GM12878 (cell line): ENCODE results near the gene BTBD9. TPM values are rescaled to one million over a fixed set of nuclear protein-coding genes. Genes with fewer than 3 reads are reported as not detected.

Source experiments
- ATAC-seq: fragments of 200-7000 bp; cut with Tn5 transposase; 3 replicates; pipeline ENCODE4 v1.9.1; 2020; ENCODE audit warnings: mild to moderate bottlenecking, moderate library complexity
- BruUV-seq: library from RNA; stranded (reverse); fragments of 400-500 nt; replicated peaks from 2 replicates; lab custom pipeline; 2021; lab: Mats Ljungman, UMichigan
- CTCF ChIA-PET: fragments of 300-600 bp; sonication (Branson Sonifier 250); formaldehyde crosslinking; extraction: SDS; loops from one replicate; lab custom pipeline; 2021; ENCODE audit warnings: inconsistent platforms; lab: Yijun Ruan, JAX
- POLR2A ChIA-PET: fragments of 350-600 bp; formaldehyde crosslinking; extraction: SDS; loops from one replicate; lab custom pipeline; 2021; ENCODE audit warnings: inconsistent platforms; lab: Charles Lee
- RAD21 ChIA-PET: fragments of 300-600 bp; sonication (Branson Sonifier 250); formaldehyde crosslinking; loops from one replicate; lab custom pipeline; 2023; ENCODE audit warnings: antibody characterized with exemption; ENCODE audit not compliant: unreplicated experiment; lab: Charles Lee
- SMC1A ChIA-PET: fragments of 300-600 bp; sonication (Branson Sonifier 250); formaldehyde crosslinking; loops from one replicate; lab custom pipeline; 2023; ENCODE audit not compliant: unreplicated experiment, uncharacterized antibody; lab: Charles Lee
- DNase-seq: peaks from one replicate; pipeline ENCODE4 v3.0.0-alpha.2; 2011; ENCODE audit warnings: low read depth, low spot score
- FAIRE-seq: peaks from 3 replicates; lab custom pipeline; 2011; peaks lifted over from hg19 to GRCh38; lab: Jason Lieb, UNC
- H2AFZ ChIP-seq: 2 replicates; pipeline ENCODE4 v1.6.0; 2011; ENCODE audit warnings: low read depth, low read length, control low read depth; ENCODE audit not compliant: control insufficient read depth
- H3K27ac ChIP-seq: 2 replicates; pipeline ENCODE4 v1.5.1; 2011; ENCODE audit warnings: control low read depth; ENCODE audit not compliant: control insufficient read depth, insufficient read depth
- H3K27me3 ChIP-seq, 2 experiments: replicated peaks in 1 of 2; 2 replicates each; pipeline versions ENCODE4 v1.6.0 to v1.6.1; 2011; ENCODE audit warnings: low read length in 1 of 2; ENCODE audit not compliant: control insufficient read depth in 2 of 2, insufficient read depth in 2 of 2
- H3K36me3 ChIP-seq, 2 experiments: 2 replicates each; pipeline ENCODE4 v1.5.1; 2011; ENCODE audit warnings: low read length in 1 of 2; ENCODE audit not compliant: control insufficient read depth in 2 of 2, insufficient read depth in 2 of 2
- H3K4me1 ChIP-seq: 2 replicates; pipeline ENCODE4 v1.6.1; 2011; ENCODE audit warnings: mild to moderate bottlenecking, low read length, moderate library complexity, mixed read lengths; ENCODE audit not compliant: control insufficient read depth, insufficient read depth
- H3K4me2 ChIP-seq: 2 replicates; pipeline ENCODE4 v1.6.0; 2011; ENCODE audit warnings: control low read depth; ENCODE audit not compliant: control insufficient read depth, insufficient read depth
- H3K4me3 ChIP-seq: fragments of 200-600 bp; sonication (generic); 2 replicates; pipeline ENCODE4 v1.5.1; 2016
- H3K79me2 ChIP-seq: 2 replicates; pipeline ENCODE4 v1.6.0; 2011; ENCODE audit warnings: low read length; ENCODE audit not compliant: control insufficient read depth, insufficient read depth
- H3K9ac ChIP-seq: 2 replicates; pipeline ENCODE4 v1.8.0; 2011; ENCODE audit warnings: low read length, control low read depth, mixed read lengths; ENCODE audit not compliant: control insufficient read depth, insufficient read depth
- H3K9me3 ChIP-seq: replicated peaks from 3 replicates; pipeline ENCODE4 v1.5.1; 2011; ENCODE audit warnings: mild to moderate bottlenecking, low read length; ENCODE audit not compliant: control insufficient read depth, insufficient read depth
- H4K20me1 ChIP-seq: 2 replicates; pipeline ENCODE4 v1.6.0; 2011; ENCODE audit not compliant: control insufficient read depth, insufficient read depth
- BHLHE40 ChIP-seq, 2 experiments: fragments of 450-650 bp in 1 of 2; IDR thresholded peaks; 2 replicates each; pipeline ENCODE4 v1.6.1; 2011 to 2017; ENCODE audit warnings: low read depth in 2 of 2, borderline replicate concordance in 1 of 2, improper control_type of control experiment in 1 of 2, low read length in 1 of 2, mild to moderate bottlenecking in 1 of 2
- CBX5 ChIP-seq: sonication (generic); IDR thresholded peaks from 2 replicates; pipeline ENCODE4 v1.6.1; 2016; ENCODE audit warnings: low read depth, moderate library complexity, mild to moderate bottlenecking, inconsistent platforms
- EGR1 ChIP-seq, 2 experiments: IDR thresholded peaks; 1 replicate in 1 of 2; 2 replicates in 1 of 2; pipeline ENCODE4 v1.6.1; 2011 to 2012; ENCODE audit warnings: low read depth in 2 of 2, low read length in 2 of 2, borderline replicate concordance in 1 of 2, mild to moderate bottlenecking in 1 of 2, moderate library complexity in 1 of 2
- MXI1 ChIP-seq: fragments of 150-350 bp; IDR thresholded peaks from 2 replicates; pipeline ENCODE4 v1.6.1; 2011; ENCODE audit warnings: low read depth, mild to moderate bottlenecking, inconsistent platforms, low read length, improper control_type of control experiment
- NFYA ChIP-seq: IDR thresholded peaks from 2 replicates; pipeline ENCODE4 v1.6.1; 2011; ENCODE audit warnings: low read depth, mild to moderate bottlenecking, low read length, improper control_type of control experiment, borderline replicate concordance
- NR2F1 ChIP-seq: fragments of 450-650 bp; conservative IDR thresholded peaks from 2 replicates; pipeline ENCODE4 v1.6.1; 2017; ENCODE audit warnings: mild to moderate bottlenecking
- PAX8 ChIP-seq: fragments of 450-650 bp; IDR thresholded peaks from 2 replicates; pipeline ENCODE4 v1.6.1; 2017; ENCODE audit warnings: mild to moderate bottlenecking, moderate library complexity
- RELA ChIP-seq: fragments of 450-650 bp; IDR thresholded peaks from 2 replicates; pipeline ENCODE4 v1.8.0; 2014; ENCODE audit warnings: borderline replicate concordance; ENCODE audit not compliant: partially characterized antibody
- SMARCA5 ChIP-seq: fragments of 450-650 bp; IDR thresholded peaks from 2 replicates; pipeline ENCODE4 v1.6.1; 2017; ENCODE audit warnings: mild to moderate bottlenecking
- SUZ12 ChIP-seq: fragments of 200-600 bp; sonication (generic); IDR thresholded peaks from one replicate; pipeline ENCODE4 v1.6.1; 2018; ENCODE audit warnings: antibody characterized with exemption, mild to moderate bottlenecking; ENCODE audit not compliant: unreplicated experiment
- TCF3 ChIP-seq: IDR thresholded peaks from 2 replicates; pipeline ENCODE4 v1.6.1; 2012; ENCODE audit warnings: low read depth, mild to moderate bottlenecking, low read length, borderline replicate concordance; ENCODE audit not compliant: insufficient read depth
- ZSCAN29 ChIP-seq: fragments of 450-650 bp; IDR thresholded peaks from 2 replicates; pipeline ENCODE4 v1.6.1; 2017; ENCODE audit warnings: mild to moderate bottlenecking, moderate library complexity
- WGBS: methylation state at CpG from one replicate; pipeline ENCODE4 v1.1.6; 2016; ENCODE audit warnings: low lambda C conversion rate; ENCODE audit not compliant: insufficient replicate concordance, insufficient coverage; ENCODE audit errors: missing lambda C conversion rate; 5-methylcytosine and 5-hydroxymethylcytosine counted together
- in situ Hi-C: fragments of 300-500 bp; cut with MboI; formaldehyde crosslinking; loops from 9 replicates; pipeline ENCODE4 v1.14.3; 2018; ENCODE audit warnings: mixed read lengths
- intact Hi-C: fragments of 100-400 bp; cut with micrococcal nuclease; formaldehyde crosslinking; loops from one replicate; pipeline ENCODE4 v1.14.2; 2022; ENCODE audit not compliant: unreplicated experiment
- polyA plus RNA-seq, 11 experiments: library from polyadenylated mRNA; depleted of rRNA in 4 of 11; unstranded in 6 of 11; stranded (reverse) in 5 of 11; fragments of >200 nt; fragmentation: Nextera tagmentation in 4 of 11; fragmentation: Illumina TruSeq in 1 of 11; extraction: Ambion mirVana in 4 of 11; extraction: Trizol in 1 of 11; gene quantifications; 1 replicate in 1 of 11; 2 replicates in 10 of 11; pipeline versions ENCODE4 v1.2.1 to v1.2.3, GENCODE V29; 2011 to 2016; ENCODE audit warnings: inconsistent platforms in 2 of 11, missing spikeins in 2 of 11, low read depth in 1 of 11
- total RNA-seq, 4 experiments: library from RNA; depleted of rRNA in 3 of 4; stranded (reverse); fragments of >200 nt in 3 of 4; fragmentation: Illumina TruSeq in 1 of 4; extraction: Trizol in 1 of 4; gene quantifications; 2 replicates each; pipeline versions ENCODE4 v1.2.1 to v1.2.3, GENCODE V29; 2013 to 2021
- TF ChIP-seq, protein P1 (sequence below): fragments of 450-650 bp; IDR thresholded peaks from 2 replicates; pipeline ENCODE4 v1.6.1; 2017; ENCODE audit warnings: mild to moderate bottlenecking, moderate library complexity
- TF ChIP-seq, protein P2 (sequence below): fragments of 450-650 bp; IDR thresholded peaks from 2 replicates; pipeline ENCODE4 v1.6.1; 2016; ENCODE audit warnings: mild to moderate bottlenecking, moderate library complexity, borderline replicate concordance

Gene BTBD9
- total and polyA plus RNA-seq, 10 of the 15 experiments (the other 5 are each of a cell fraction or from before 2014, with no cell fraction given): 0.22 to 8.6 (median 4.6) TPM

DNA sequence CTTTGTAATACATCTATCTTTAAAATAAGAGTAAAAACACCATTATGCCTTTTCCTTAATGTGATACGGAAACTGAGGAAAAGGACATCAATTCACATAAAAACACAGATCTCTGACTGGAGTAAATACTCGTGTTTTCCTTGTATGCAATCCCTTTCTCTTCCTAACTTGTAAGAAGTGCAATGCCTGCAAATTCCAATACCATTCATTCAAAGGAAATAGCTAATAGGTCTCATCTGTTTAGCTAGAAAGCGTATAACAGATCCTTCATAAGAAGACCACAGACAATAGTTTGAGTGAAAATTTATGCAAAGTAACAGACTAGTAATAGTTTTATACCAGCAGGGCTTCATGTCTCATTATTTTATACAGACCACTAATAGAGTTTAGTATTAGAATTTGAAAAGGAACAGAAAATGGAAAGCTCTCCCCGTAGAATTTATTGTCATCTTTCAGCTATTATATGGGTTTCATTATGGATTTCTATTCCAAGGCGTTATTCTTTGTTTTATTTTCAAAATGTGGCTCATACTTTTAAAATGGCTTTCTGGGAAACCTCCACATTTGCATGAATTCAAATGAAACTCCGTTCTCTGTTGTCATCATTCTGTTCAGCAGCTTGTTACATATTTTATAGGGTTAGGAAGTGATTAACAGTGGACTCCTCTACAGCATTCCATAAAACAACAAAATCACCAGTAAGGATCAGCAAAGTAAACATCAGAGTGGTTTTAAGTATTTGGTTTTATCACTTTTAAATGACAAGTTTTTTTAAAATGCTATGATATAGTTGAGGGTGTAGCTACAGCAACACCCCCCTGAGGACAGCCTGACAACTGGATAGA lies 186.7 kb downstream of the BTBD9 start (continued):
- TF ChIP-seq, protein P1, sequence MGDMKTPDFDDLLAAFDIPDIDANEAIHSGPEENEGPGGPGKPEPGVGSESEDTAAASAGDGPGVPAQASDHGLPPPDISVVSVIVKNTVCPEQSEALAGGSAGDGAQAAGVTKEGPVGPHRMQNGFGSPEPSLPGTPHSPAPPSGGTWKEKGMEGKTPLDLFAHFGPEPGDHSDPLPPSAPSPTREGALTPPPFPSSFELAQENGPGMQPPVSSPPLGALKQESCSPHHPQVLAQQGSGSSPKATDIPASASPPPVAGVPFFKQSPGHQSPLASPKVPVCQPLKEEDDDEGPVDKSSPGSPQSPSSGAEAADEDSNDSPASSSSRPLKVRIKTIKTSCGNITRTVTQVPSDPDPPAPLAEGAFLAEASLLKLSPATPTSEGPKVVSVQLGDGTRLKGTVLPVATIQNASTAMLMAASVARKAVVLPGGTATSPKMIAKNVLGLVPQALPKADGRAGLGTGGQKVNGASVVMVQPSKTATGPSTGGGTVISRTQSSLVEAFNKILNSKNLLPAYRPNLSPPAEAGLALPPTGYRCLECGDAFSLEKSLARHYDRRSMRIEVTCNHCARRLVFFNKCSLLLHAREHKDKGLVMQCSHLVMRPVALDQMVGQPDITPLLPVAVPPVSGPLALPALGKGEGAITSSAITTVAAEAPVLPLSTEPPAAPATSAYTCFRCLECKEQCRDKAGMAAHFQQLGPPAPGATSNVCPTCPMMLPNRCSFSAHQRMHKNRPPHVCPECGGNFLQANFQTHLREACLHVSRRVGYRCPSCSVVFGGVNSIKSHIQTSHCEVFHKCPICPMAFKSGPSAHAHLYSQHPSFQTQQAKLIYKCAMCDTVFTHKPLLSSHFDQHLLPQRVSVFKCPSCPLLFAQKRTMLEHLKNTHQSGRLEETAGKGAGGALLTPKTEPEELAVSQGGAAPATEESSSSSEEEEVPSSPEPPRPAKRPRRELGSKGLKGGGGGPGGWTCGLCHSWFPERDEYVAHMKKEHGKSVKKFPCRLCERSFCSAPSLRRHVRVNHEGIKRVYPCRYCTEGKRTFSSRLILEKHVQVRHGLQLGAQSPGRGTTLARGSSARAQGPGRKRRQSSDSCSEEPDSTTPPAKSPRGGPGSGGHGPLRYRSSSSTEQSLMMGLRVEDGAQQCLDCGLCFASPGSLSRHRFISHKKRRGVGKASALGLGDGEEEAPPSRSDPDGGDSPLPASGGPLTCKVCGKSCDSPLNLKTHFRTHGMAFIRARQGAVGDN: no peak
- TF ChIP-seq ZSCAN29 (no peak), NFYA (no peak), BHLHE40 (IDR thresholded peaks at IDR 0.05; ENCODE audit: borderline replicate concordance in 1 of 2, low read depth in 2 of 2, low read length in 1 of 2) (no peak)

DNA sequence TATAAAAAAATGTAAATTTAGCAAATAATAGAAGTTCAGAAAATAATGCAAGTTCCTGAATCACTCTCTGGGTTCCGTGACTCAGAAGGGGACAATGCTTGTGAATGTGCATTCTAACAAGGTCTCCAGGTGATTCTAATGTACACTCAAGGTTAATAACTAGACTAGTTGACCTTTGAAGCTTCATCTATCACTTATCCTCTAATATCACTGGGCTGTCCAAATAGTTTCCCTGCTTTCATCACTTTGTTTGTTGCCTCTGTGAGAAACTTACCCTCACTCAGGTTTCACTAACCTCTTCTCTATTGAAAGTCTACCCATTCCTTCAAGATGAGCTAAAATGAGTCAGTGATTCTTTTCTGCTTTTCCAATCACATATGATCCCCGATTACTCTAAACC lies 189.0 kb downstream of the BTBD9 start:
- intact Hi-C loops: no loop called here
- no peaks in the 10 kb centered on the region for H3K9me3 ChIP-seq
- POLR2A ChIA-PET: no interaction called here
- no peak overlapping the region for H3K27ac ChIP-seq
- H2AFZ ChIP-seq: no peak overlapping the region
- no peak for DNase-seq
- WGBS: 95% methylated on average over 2 of the region's 2 CpGs
- H3K79me2 ChIP-seq: no peaks in the 10 kb centered on the region
- H3K4me3 ChIP-seq: no peak overlapping the region
- no TSS peak for BruUV-seq
- no peak for FAIRE-seq
- in situ Hi-C loops: no loop called here
- H3K4me2 ChIP-seq: no peak overlapping the region
- CTCF ChIA-PET: interaction anchor here (0.6 kb wide), 1 partner anchor 245 kb away, joined by 3 read pairs; no protein-coding TSS in a partner anchor
- SMC1A ChIA-PET: no interaction called here
- no peaks in the 10 kb centered on the region for H3K4me1 ChIP-seq
- no peaks in the 10 kb centered on the region for H3K36me3 ChIP-seq
- no peak for ATAC-seq
- H3K9ac ChIP-seq: no peak overlapping the region
- H3K27me3 ChIP-seq: no peaks in the 10 kb centered on the region
- H4K20me1 ChIP-seq: no peaks in the 10 kb centered on the region
- RAD21 ChIA-PET: no interaction called here
- TF ChIP-seq MXI1: no peak
- TF ChIP-seq EGR1 (IDR thresholded peaks at IDR 0.05; ENCODE audit: borderline replicate concordance in 1 of 2, low read depth in 2 of 2, low read length in 2 of 2): no peak
- no peak for TF ChIP-seq TCF3
- no peak for TF ChIP-seq PAX8
- TF ChIP-seq RELA: no peak
- no peak for TF ChIP-seq CBX5
- TF ChIP-seq SMARCA5: no peak
- no peak for TF ChIP-seq NR2F1
- no peak for TF ChIP-seq SUZ12
- TF ChIP-seq, protein P2, sequence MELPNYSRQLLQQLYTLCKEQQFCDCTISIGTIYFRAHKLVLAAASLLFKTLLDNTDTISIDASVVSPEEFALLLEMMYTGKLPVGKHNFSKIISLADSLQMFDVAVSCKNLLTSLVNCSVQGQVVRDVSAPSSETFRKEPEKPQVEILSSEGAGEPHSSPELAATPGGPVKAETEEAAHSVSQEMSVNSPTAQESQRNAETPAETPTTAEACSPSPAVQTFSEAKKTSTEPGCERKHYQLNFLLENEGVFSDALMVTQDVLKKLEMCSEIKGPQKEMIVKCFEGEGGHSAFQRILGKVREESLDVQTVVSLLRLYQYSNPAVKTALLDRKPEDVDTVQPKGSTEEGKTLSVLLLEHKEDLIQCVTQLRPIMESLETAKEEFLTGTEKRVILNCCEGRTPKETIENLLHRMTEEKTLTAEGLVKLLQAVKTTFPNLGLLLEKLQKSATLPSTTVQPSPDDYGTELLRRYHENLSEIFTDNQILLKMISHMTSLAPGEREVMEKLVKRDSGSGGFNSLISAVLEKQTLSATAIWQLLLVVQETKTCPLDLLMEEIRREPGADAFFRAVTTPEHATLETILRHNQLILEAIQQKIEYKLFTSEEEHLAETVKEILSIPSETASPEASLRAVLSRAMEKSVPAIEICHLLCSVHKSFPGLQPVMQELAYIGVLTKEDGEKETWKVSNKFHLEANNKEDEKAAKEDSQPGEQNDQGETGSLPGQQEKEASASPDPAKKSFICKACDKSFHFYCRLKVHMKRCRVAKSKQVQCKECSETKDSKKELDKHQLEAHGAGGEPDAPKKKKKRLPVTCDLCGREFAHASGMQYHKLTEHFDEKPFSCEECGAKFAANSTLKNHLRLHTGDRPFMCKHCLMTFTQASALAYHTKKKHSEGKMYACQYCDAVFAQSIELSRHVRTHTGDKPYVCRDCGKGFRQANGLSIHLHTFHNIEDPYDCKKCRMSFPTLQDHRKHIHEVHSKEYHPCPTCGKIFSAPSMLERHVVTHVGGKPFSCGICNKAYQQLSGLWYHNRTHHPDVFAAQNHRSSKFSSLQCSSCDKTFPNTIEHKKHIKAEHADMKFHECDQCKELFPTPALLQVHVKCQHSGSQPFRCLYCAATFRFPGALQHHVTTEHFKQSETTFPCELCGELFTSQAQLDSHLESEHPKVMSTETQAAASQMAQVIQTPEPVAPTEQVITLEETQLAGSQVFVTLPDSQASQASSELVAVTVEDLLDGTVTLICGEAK: no peak
